Kidney glomerular epithelial cell (primary cell): ENCODE measurements around the gene APBB3.

Experiments
- DNase-seq: peaks from one replicate; lab custom pipeline; 2025; lab: John Stamatoyannopoulos, UW

Gene APBB3

DNA sequence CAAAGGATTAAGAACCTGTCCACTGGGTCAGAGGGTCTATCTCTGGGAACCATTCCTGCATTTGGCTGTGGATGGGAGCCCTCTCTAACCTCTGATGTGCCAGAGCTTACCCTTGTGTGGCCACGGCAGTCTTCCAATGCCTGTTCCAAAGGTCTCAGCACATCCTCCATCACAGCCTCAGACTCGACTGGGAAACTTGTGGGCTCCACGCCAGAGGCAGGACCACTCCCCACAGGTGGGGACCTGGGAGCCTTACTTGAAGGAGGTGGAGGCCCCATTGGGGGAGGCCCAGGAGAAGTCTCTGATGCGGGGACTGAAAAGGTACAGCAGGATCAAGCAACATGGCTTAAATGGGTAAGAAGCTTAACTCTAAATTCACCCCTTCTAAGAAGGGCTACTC is 12.5 kb downstream of the APBB3 start:
- no peak for DNase-seq

GRCh38 chr5:140550147-140551079 is 14.0 kb downstream of the APBB3 start:
- no peak for DNase-seq

- DNase-seq = no peak
These were observed 14.9 kb downstream of the APBB3 start for GRCh38 chr5:140549237-140550144.

DNA sequence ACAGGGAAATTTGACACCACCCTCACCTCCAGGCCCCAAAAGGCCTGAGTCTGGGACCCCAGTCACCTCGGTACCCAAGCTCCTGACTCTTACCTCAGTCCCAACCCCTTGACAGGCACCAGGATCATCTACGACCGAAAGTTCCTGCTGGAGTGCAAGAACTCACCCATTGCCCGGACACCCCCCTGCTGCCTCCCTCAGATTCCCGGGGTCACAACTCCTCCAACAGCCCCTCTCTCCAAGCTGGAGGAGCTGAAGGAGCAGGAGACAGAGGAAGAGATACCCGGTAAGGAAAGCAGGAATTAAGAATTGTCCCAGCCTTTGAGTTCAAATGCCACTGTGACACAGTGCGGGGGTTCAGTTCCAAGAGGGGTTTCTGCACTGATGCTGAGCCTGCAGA is 15.6 kb downstream of the APBB3 start:
- no peak for DNase-seq

GRCh38 chr5:140548300-140548688 is 16.1 kb downstream of the APBB3 start:
- DNase-seq = no peak

- DNase-seq = peak; percentile 82
These were observed 16.7 kb downstream of the APBB3 start, which contains the start of gene EIF4EBP3 for GRCh38 chr5:140547508-140548299. EIF4EBP3 (plus strand) TSS chr5:140547662; CDS start chr5:140547738, 76 bp downstream.

- DNase-seq = no peak
These were observed 17.4 kb downstream of the APBB3 start for GRCh38 chr5:140546851-140547507.

DNA sequence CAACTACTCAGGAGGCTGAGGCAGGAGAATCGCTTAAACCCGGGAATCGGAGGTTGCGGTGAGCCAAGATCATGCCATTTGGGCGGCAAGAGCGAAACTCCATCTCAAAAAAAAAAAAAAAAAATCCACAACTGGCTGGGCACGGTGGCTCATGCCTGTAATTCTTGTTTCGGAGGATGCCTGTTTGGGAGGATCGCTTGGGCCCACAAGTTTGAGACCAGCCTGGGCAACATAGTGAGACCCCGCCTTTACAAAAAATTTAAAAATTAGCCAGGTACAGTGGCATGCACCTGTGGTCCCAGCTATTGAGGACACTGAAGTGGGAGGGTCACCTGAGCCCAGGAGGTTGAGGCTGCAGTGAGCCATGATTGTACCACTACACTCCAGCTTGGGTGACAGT is 18.8 kb downstream of the APBB3 start:
- no peak for DNase-seq

- no peak for DNase-seq
These were observed 19.4 kb downstream of the APBB3 start for GRCh38 chr5:140544986-140545385.

- DNase-seq = no peak
These were observed 21.4 kb downstream of the APBB3 start for GRCh38 chr5:140542972-140543371.

GRCh38 chr5:140540227-140540626 is 24.2 kb downstream of the APBB3 start:
- DNase-seq = no peak

GRCh38 chr5:140524003-140524402 is 40.4 kb downstream of the APBB3 start:
- no peak for DNase-seq

DNA sequence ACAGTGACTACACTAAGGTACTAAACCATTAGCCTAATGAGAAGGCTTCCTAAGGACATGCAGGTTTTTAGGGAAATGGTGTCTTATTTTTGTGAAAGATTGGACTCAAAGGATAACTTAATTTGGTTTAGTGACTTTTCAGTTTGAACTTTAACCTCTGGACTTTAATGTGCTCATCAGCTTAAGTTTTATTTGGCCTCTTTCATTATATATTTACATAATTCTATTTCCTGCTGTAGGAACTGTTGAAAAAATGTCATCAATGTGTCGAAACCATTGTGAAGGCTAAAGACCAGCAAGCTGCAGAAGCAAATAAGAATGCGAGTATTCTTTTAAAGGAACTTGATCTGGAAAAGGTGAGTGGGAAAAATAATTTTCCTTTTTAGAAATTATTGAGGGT is 51.3 kb downstream of the APBB3 start:
- no peak for DNase-seq

DNA sequence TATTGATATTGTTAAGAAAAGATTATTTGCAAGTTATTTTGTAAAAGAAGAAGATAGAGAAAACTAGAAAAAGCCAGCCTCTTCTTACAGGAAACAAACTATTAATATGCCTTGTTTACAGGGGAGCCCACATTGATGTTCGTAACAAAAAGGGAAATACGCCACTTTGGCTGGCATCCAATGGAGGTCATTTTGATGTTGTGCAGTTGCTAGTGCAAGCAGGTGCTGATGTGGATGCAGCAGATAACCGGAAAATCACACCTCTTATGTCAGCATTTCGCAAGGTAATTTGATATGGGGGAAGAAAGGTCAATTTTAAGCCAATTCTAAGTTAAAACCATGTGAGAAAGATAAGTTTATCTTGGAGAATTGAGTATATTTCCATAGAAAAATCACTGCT is 54.5 kb downstream of the APBB3 start:
- DNase-seq = no peak
